Stomach (tissue), 9 donors: ENCODE results near the gene RSPO1. TPM values are rescaled to one million over a fixed set of nuclear protein-coding genes. Genes with fewer than 3 reads are reported as not detected.

Experiments
- DNase-seq, 2 donors: peaks; one replicate each; pipeline versions ENCODE4 v3.0.0 to v3.0.0-alpha.2; 2013 to 2019
- H3K27ac ChIP-seq, 5 donors: fragments of 200-600 bp in 4 of 5; sonication (generic) in 4 of 5; one replicate each; pipeline ENCODE4 v1.5.1; 2013 to 2019; ENCODE audit warnings: mild to moderate bottlenecking in 1 of 5, moderate library complexity in 1 of 5
- H3K27me3 ChIP-seq, 3 donors: fragments of 200-600 bp; sonication (generic); one replicate each; pipeline ENCODE4 v1.5.1; 2017 to 2019; ENCODE audit warnings: mixed run types in 1 of 3
- H3K36me3 ChIP-seq, 4 donors: fragments of 200-600 bp; sonication (generic); 1 replicate in 3 of 4; 2 replicates in 1 of 4; pipeline ENCODE4 v1.5.1; 2016 to 2019
- H3K4me1 ChIP-seq, 4 donors: fragments of 200-600 bp; sonication (generic); one replicate each; pipeline ENCODE4 v1.5.1; 2016 to 2019
- H3K4me3 ChIP-seq, 4 donors: fragments of 200-600 bp; sonication (generic) in 3 of 4; one replicate each; pipeline ENCODE4 v1.5.1; 2016 to 2019; ENCODE audit warnings: mild to moderate bottlenecking in 1 of 4
- H3K9me3 ChIP-seq, 4 donors: fragments of 200-600 bp; sonication (generic); one replicate each; pipeline ENCODE4 v1.5.1; 2016 to 2019
- EP300 ChIP-seq: sonication (generic); formaldehyde crosslinking; IDR thresholded peaks from one replicate; pipeline ENCODE4 v1.6.1; 2017; ENCODE audit warnings: antibody characterized with exemption
- POLR2A ChIP-seq, 4 donors: fragments of 450-650 bp; IDR thresholded peaks; one replicate each; pipeline ENCODE4 v1.6.1; 2016; ENCODE audit warnings: antibody characterized with exemption in 4 of 4, control low read depth in 2 of 4, mild to moderate bottlenecking in 1 of 4, moderate library complexity in 1 of 4
- POLR2AphosphoS5 ChIP-seq, 3 donors: sonication (generic); formaldehyde crosslinking; IDR thresholded peaks; one replicate each; pipeline ENCODE4 v1.6.1; 2016; ENCODE audit warnings: antibody characterized with exemption in 3 of 3
- WGBS, 5 donors: extraction: QIAGEN DNeasy Blood & Tissue Kit in 3 of 5; methylation state at CpG; one replicate each; pipeline versions ENCODE4 v1.1.5 to v1.1.7; 2013 to 2018; 5-methylcytosine and 5-hydroxymethylcytosine counted together
- intact Hi-C: fragments of 100-400 bp; cut with DNase I; formaldehyde crosslinking; loops from one replicate; pipeline ENCODE4 v1.15.1; 2023; ENCODE audit warnings: low total_unique reads
- polyA plus RNA-seq, 3 donors: library from polyadenylated mRNA; stranded (reverse); fragments of 200-250 nt; gene quantifications; one replicate each; pipeline ENCODE4 v1.2.3, GENCODE V29; 2013
- total RNA-seq, 5 donors: library from RNA; depleted of rRNA; stranded (reverse); fragments of >200 nt; gene quantifications; one replicate each; pipeline versions ENCODE4 v1.1.0 to v1.2.3, GENCODE V29; 2014 to 2016
- TF ChIP-seq, protein P1 (sequence below), 7 experiments: fragments of 450-650 bp in 4 of 7; fragments of 200-600 bp in 3 of 7; sonication (generic) in 3 of 7; IDR thresholded peaks; one replicate each; pipeline ENCODE4 v1.5.1; 2016 to 2019; ENCODE audit warnings: antibody characterized with exemption in 7 of 7, control low read depth in 2 of 7, mild to moderate bottlenecking in 1 of 7
- donor health status: healthy with polysubstance abuse.
- donor health status: Bipolar disorder and iron deficiency.
- donor health status: healthy.

The RSPO1 gene
- total and polyA plus RNA-seq, 8 donors: 0.50 to 5.8 (median 1.4) TPM

DNA sequence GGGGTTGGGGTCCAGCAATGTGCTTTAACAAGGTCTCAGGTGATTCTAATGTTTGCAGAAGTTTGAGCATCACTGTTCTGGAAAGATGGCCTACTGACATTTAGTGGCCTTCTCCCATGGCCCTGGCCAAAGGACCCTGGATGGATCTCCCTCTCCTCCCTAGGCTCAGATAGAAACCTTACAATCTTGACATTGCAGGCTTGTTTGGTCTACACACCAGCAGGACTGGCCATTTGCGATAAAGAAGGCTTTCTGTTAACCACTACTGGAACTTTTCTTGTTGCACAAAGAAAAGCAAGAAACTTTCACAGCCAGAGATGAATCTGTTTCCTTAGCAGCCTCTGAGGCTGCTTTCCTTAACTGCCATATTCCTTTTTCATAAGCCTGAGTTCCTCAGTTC is 71.7 kb downstream of the RSPO1 start:
- WGBS, 5 donors: 71 to 91% (median 80%) methylated on average over 1 of the region's 1 CpG
- Histone ChIP-seq H3K4me3 (no peak overlapping the region), H3K27ac (no peak overlapping the region), H3K4me1 (peaks cover 0 to 17% (median 0%) of the 10 kb centered on the region in 4 donors), H3K9me3 (no peaks in the 10 kb centered on the region), H3K27me3 (no peaks in the 10 kb centered on the region), H3K36me3 (peaks cover 36 to 84% (median 69%) of the 10 kb centered on the region in 4 donors)
- DNase-seq: no peak
- intact Hi-C loops: no loop called here
- TF ChIP-seq POLR2AphosphoS5 (IDR thresholded peaks at IDR 0.05): no peak
- TF ChIP-seq EP300: no peak
- TF ChIP-seq POLR2A (IDR thresholded peaks at IDR 0.05): no peak
- TF ChIP-seq, protein P1, sequence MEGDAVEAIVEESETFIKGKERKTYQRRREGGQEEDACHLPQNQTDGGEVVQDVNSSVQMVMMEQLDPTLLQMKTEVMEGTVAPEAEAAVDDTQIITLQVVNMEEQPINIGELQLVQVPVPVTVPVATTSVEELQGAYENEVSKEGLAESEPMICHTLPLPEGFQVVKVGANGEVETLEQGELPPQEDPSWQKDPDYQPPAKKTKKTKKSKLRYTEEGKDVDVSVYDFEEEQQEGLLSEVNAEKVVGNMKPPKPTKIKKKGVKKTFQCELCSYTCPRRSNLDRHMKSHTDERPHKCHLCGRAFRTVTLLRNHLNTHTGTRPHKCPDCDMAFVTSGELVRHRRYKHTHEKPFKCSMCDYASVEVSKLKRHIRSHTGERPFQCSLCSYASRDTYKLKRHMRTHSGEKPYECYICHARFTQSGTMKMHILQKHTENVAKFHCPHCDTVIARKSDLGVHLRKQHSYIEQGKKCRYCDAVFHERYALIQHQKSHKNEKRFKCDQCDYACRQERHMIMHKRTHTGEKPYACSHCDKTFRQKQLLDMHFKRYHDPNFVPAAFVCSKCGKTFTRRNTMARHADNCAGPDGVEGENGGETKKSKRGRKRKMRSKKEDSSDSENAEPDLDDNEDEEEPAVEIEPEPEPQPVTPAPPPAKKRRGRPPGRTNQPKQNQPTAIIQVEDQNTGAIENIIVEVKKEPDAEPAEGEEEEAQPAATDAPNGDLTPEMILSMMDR (IDR thresholded peaks at IDR 0.05): no peak

Other genes with a start within 250 kb of the RSPO1 start
- gene ZC3H12A, start 160.3 kb downstream of the RSPO1 start, total RNA-seq: 10 to 100 TPM in 4 of 5 donors, 1 to 10 TPM in 1; 8.4 to 89.3 (median 38.4) TPM
- 10 to 100 TPM; 15.8 to 35.9 (median 22.1) TPM for gene ZC3H12A, start 160.3 kb downstream of the RSPO1 start, polyA plus RNA-seq
- gene MEAF6, start 120.1 kb downstream of the RSPO1 start, total RNA-seq: 10 to 100 TPM; 25.8 to 76.3 (median 68.7) TPM
- gene MEAF6, start 120.1 kb downstream of the RSPO1 start, polyA plus RNA-seq: 10 to 100 TPM; 41.4 to 62.0 (median 45.5) TPM
- gene SNIP1, start 80.6 kb downstream of the RSPO1 start, total RNA-seq: 100 to 1,000 TPM in 1 of 5 donors, 10 to 100 TPM in 4; 11.6 to 132 (median 22.0) TPM
- gene SNIP1, start 80.6 kb downstream of the RSPO1 start, polyA plus RNA-seq: 1 to 10 TPM; 3.6 to 5.3 (median 4.0) TPM
- gene DNALI1, start 78.0 kb downstream of the RSPO1 start, total RNA-seq: 10 to 100 TPM in 2 of 5 donors, 1 to 10 TPM in 2, not detected in 1; 2.9 to 30.6 (median 15.2) TPM
- gene DNALI1, start 78.0 kb downstream of the RSPO1 start, polyA plus RNA-seq: 10 to 100 TPM; 12.7 to 18.8 (median 15.4) TPM
- 100 to 1,000 TPM in 2 of 5 donors, 10 to 100 TPM in 2, not detected in 1; 70.7 to 152 (median 99.1) TPM for gene GNL2, start 39.0 kb downstream of the RSPO1 start, total RNA-seq
- 10 to 100 TPM; 42.6 to 82.7 (median 68.3) TPM for gene GNL2, start 39.0 kb downstream of the RSPO1 start, polyA plus RNA-seq
- gene CDCA8, start 57.6 kb upstream of the RSPO1 start, total RNA-seq: 1 to 10 TPM in 2 of 5 donors, under 1 TPM in 1, not detected in 2; 0.89 to 3.6 (median 2.4) TPM
- 1 to 10 TPM; 2.9 to 5.5 (median 3.1) TPM for gene CDCA8, start 57.6 kb upstream of the RSPO1 start, polyA plus RNA-seq
- 100 to 1,000 TPM in 1 of 5 donors, 1 to 10 TPM in 3, not detected in 1; 1.2 to 212 (median 2.3) TPM for gene EPHA10, start 130.2 kb upstream of the RSPO1 start, total RNA-seq
- gene EPHA10, start 130.2 kb upstream of the RSPO1 start, polyA plus RNA-seq: 1 to 10 TPM in 1 of 3 donors, under 1 TPM in 2; 0.18 to 2.1 (median 0.31) TPM
- 1 to 10 TPM in 4 of 5 donors, not detected in 1; 1.8 to 5.8 (median 3.8) TPM for gene MANEAL, start 159.0 kb upstream of the RSPO1 start, total RNA-seq
- gene MANEAL, start 159.0 kb upstream of the RSPO1 start, polyA plus RNA-seq: 1 to 10 TPM; 1.4 to 3.6 (median 2.2) TPM
- 100 to 1,000 TPM in 2 of 5 donors, 10 to 100 TPM in 2, 1 to 10 TPM in 1; 7.9 to 193 (median 46.7) TPM for gene C1orf122, start 172.9 kb upstream of the RSPO1 start, total RNA-seq
- 10 to 100 TPM; 43.4 to 59.0 (median 59.0) TPM for gene C1orf122, start 172.9 kb upstream of the RSPO1 start, polyA plus RNA-seq
- 10 to 100 TPM in 3 of 5 donors, 1 to 10 TPM in 1, not detected in 1; 1.3 to 30.3 (median 15.5) TPM for gene YRDC, start 173.3 kb upstream of the RSPO1 start, total RNA-seq
- 10 to 100 TPM in 2 of 3 donors, 1 to 10 TPM in 1; 9.9 to 13.1 (median 10.4) TPM for gene YRDC, start 173.3 kb upstream of the RSPO1 start, polyA plus RNA-seq
- 1 to 10 TPM; 1.2 to 5.4 (median 4.5) TPM for gene MTF1, start 224.7 kb upstream of the RSPO1 start, total RNA-seq
- 1 to 10 TPM; 1.5 to 3.1 (median 2.4) TPM for gene MTF1, start 224.7 kb upstream of the RSPO1 start, polyA plus RNA-seq